H1 (cell line): ENCODE measurements around the gene DCTD. TPM values are rescaled to one million over a fixed set of nuclear protein-coding genes. Genes with fewer than 3 reads are reported as not detected.

Experiments
- BACH1 ChIP-seq: IDR thresholded peaks from 2 replicates; pipeline ENCODE4 v1.6.1; 2012; ENCODE audit warnings: low read length, improper control_type of control experiment
- EP300 ChIP-seq, 2 experiments: IDR thresholded peaks; 1 replicate in 1 of 2; 2 replicates in 1 of 2; pipeline ENCODE4 v1.6.1; 2011 to 2012; ENCODE audit warnings: low read depth in 2 of 2, low read length in 2 of 2, mild to moderate bottlenecking in 2 of 2, borderline replicate concordance in 1 of 2, inconsistent platforms in 1 of 2, moderate library complexity in 1 of 2
- RFX5 ChIP-seq: IDR thresholded peaks from 2 replicates; pipeline ENCODE4 v1.6.1; 2011; ENCODE audit warnings: low read depth, low read length, improper control_type of control experiment, borderline replicate concordance
- SIN3A ChIP-seq, 2 experiments: IDR thresholded peaks in 1 of 2; conservative IDR thresholded peaks in 1 of 2; 2 replicates each; pipeline ENCODE4 v1.6.1; 2011 to 2012; ENCODE audit warnings: low read length in 2 of 2, improper control_type of control experiment in 1 of 2, low read depth in 1 of 2, mild to moderate bottlenecking in 1 of 2
- polyA plus RNA-seq, 7 experiments: library from polyadenylated mRNA; depleted of rRNA in 3 of 7; stranded (reverse) in 5 of 7; unstranded in 2 of 7; fragments of >200 nt in 5 of 7; fragments of 200-250 nt in 2 of 7; gene quantifications; 1 replicate in 5 of 7; 2 replicates in 1 of 7; 4 replicates in 1 of 7; pipeline versions ENCODE4 v1.2.1 to v1.2.3, GENCODE V29; 2011 to 2013; ENCODE audit warnings: missing spikeins in 2 of 7, mixed read lengths in 2 of 7
- total RNA-seq: library from RNA; stranded (reverse); fragmentation: NEBNext Ultra II Directional; extraction: Animal tissue kit (Norgen Biotek cat#: 25700); gene quantifications from 2 replicates; pipeline ENCODE4 v1.2.1, GENCODE V29; 2021
- TF ChIP-seq, protein P1 (sequence below): IDR thresholded peaks from 2 replicates; pipeline ENCODE4 v1.6.1; 2011; ENCODE audit warnings: low read depth, mild to moderate bottlenecking, low read length; ENCODE audit not compliant: insufficient read depth

DCTD gene
- total and polyA plus RNA-seq, 2 of the 8 experiments (the other 6 are each of a cell fraction or from before 2014, with no cell fraction given): 60.2 to 69.5 TPM

DNA sequence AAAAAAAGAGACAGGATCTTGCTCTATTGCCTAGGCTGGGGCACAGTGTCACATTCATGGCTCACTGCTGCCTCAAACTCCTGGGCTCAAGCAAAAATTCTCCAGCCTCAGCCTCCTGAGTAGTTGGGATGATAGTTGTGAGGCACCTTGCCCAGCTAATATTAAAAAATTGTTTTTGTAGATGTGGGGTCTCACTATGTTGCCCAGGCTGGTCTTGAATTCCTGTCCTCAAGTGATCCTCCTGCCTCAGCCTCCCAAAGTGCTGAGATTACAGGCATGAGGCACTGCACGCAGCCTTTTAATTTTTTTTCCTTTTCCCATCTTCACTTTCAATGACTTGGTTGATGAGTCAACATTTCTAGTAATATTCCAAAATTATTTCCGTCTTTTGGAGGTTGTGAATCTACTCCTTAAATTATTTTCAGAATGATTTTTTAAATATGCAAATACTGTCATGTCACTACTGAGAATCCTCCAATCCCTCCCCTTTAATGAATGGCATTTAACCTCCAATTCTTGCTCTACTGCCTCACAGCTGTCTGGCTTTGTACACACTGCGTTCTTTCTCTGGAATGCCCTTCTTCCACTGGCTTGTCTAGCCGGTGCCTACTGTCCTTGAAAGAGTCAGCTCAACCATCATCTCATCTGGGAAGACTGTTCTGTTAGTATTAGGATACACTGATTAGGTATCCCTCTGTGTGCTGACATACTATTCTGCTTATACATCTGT lies 27.5 kb upstream of the DCTD start (continued):
- no peak for TF ChIP-seq BACH1
- TF ChIP-seq, protein P1, sequence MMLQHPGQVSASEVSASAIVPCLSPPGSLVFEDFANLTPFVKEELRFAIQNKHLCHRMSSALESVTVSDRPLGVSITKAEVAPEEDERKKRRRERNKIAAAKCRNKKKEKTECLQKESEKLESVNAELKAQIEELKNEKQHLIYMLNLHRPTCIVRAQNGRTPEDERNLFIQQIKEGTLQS: no peak
- no peak for TF ChIP-seq SIN3A (conservative IDR thresholded peaks at IDR 0.05 in 1 of 2, IDR thresholded peaks at IDR 0.05 in 1 of 2; ENCODE audit: low read depth in 1 of 2, low read length in 2 of 2)
- no peak for TF ChIP-seq EP300 (IDR thresholded peaks at IDR 0.05; ENCODE audit: borderline replicate concordance in 1 of 2, low read depth in 2 of 2, low read length in 2 of 2)
- TF ChIP-seq RFX5: no peak
